NCI-H2107 treated with DMSO at 0.1 percent for 48 hours (cell line): ENCODE measurements around the gene BNC2.
A peak's percentile ranks its signal among the peaks of the same experiment; 100 is the strongest.

Experiments used
- DNase-seq: peaks from one replicate; lab custom pipeline; 2025; ENCODE audit not compliant: unreplicated experiment; lab: John Stamatoyannopoulos, UW

The BNC2 gene

DNA sequence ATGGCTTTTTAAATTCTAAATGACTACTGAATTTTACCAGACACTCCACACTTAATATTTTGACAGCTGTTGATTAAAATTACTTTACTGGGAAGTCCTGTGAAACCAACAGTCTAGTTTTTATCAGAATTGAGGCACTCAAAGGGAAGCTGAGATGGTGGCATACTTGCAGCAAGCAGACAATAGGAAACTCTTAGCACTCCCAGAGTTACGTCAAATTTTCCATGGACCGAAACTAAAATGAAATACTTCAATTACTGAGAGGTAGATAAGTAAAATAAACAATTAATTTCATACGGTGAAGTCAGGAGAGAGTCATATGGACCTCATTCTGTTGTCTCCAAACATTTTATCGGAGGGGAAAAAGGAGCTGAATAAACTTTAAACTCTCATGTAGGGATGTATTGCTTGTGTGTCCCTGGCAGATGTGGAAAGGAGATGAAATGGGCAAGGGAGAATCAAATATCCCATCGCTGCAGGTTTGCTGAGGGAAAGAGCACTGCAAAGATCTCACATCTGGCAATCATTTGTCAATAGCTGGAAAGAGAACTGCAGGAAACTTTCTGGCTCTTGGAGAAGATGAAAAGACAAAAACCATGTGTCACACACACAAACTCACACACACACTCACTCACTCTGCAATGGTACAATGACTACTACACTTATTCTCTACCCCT is 189.4 kb downstream of the BNC2 start:
- no peak for DNase-seq

DNA sequence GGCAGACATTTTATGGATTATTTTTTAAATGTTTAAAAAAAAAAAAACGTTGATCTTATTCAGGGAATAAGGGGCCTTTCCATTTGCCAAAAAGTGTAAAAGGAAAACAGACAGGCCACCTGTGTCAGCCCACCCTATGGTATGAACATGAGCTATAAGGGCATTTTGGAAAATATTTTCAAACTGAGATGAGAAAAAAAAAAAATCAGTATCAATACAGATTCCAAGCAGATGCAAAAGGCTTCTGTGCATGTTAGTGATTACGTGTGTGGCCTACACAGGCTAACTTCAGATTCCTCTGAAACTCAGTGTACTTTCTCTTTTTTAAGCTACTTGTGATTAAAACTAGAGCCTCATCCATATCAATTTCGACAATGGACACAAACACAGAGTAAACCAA is 189.9 kb downstream of the BNC2 start:
- DNase-seq, result no peak

DNA sequence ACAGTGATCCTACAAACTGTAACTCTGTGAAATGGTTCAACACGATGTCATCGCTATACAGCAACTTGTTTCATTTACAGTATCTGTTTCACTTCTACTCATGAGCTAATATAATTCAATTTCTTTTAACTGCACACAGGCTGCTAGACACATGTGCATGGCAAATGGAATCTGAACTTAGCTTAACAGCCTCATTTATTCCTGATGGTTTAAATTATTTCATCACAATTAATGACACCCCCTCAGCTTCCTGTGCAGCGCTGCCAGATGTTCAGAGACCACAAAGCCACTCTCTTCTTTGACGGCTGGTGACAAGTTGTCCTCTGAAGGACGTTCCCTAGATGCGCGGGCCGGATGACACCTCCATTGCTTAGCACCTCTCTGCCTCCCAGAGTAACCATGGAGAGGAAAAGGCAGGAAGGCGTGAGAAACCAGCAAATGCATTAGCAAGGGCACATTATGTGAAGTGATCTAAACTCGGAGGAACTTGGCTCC is 191.1 kb downstream of the BNC2 start:
- DNase-seq, result no peak

DNA sequence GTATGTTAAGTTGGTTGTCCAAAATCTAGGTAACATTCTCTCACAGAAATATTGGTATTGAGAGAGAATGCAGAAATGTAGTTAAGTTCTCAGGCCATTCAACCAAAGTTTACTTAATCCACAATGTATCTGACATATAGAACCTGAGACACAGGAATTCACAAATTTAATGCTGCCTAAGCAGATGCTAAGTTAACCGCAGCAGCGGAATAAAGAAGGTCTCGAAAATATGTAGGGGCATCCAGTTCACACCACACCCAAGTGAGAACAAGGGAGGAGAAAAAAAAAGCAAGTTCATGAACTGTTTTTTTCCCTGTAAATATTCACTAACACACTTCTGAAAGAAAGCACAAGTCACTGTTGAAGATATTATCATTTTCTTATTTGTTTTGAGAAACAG is 194.0 kb downstream of the BNC2 start:
- no peak for DNase-seq

DNA sequence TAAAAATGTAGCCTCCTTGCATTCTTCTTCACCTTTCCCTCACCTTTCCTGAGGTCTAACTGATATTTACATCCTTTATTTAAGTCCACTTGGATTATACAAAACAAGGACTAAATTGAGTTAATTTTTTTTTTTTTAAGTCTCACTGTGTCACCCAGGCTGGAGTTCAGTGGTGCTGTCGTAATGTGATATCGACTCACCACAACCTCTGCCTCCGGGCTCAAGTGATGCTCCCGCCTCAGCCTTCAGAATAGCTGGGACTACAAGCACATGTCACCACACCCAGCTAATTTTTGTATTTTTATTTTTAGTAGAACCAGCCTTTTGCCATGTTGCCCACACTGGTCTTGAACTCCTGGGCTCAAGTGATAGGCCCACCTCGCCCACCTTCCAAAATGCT is 195.3 kb downstream of the BNC2 start:
- DNase-seq, result no peak

DNA sequence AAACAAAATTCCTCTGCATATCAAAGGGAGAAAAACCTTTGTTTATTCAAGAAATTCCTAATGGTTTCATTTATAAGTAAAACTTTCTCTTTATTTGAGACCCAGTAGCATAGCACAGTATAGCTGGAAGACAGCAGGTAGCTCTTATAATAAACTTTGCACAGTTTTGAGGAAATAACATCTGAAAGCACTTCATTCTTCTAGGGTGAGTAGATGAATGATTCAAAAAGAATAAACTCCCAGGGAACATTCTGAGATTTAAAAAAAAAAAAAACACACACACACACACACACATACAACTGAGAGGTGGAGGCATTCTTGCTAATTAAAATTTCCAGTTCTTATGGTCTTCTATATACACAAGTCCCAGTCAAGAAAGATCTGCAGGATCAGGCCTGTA is 197.3 kb downstream of the BNC2 start:
- DNase-seq, result no peak

DNA sequence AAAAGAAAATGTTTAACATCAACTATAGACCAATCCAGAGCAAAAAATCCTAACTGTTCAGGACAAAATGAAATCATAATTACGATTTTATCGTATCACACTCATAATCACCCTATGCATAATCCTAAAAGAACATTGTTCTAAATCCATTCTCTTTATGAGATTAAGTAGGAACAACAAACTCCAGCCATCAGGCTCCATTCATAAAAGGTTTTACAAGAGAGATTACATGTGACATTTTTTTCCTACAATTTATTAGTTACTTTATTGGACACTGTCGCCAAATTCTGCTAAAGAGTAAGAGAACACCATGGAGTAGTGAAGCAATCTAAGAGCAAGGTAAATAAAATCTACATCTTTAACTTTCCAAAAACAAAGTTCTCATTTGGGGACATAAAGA is 198.0 kb downstream of the BNC2 start:
- DNase-seq, result no peak

DNA sequence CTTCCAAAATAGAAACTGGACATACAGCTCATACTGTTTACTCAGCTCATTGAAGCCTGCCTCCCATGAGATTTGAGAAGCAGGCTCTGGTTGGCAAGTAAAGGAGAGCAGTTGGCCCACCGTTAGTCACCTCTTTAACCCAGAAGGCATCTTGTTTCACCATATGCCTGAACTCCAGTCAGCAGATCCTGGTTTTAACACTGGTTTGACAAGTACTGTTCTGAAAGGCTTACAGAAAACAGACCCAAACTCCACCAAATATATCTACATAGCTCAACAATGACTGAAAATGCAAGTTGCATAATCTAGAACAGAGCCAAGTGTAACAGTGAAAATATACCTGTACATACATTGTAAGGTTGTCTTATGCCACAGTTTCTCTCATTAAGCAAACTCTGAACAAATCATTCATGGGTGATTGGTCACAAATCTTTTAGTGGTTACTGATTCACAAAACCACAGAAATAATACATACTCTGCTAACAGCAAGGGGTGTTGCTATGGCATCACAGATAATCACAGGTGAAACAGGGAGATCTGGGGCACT is 198.8 kb downstream of the BNC2 start:
- peak; percentile 65 for DNase-seq

DNA sequence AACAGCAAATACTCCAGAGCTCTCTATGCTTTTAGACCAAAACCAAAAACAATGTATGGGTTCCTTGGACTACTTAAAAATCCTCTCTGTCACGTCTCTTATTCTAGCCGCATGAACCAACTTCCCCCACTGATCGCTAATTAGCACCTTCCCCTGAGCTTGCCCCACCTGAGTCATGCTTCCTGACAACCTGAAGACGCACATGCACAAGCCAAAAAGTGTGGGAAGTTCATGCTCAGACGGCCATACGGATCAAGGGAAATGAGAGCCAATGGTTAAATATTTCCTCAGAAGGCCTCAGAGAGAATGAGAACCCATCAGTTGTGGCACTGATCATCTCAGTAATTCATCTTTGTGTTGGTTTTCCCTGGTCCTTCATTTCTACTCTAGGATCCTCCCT is 199.7 kb downstream of the BNC2 start:
- DNase-seq, result no peak

DNA sequence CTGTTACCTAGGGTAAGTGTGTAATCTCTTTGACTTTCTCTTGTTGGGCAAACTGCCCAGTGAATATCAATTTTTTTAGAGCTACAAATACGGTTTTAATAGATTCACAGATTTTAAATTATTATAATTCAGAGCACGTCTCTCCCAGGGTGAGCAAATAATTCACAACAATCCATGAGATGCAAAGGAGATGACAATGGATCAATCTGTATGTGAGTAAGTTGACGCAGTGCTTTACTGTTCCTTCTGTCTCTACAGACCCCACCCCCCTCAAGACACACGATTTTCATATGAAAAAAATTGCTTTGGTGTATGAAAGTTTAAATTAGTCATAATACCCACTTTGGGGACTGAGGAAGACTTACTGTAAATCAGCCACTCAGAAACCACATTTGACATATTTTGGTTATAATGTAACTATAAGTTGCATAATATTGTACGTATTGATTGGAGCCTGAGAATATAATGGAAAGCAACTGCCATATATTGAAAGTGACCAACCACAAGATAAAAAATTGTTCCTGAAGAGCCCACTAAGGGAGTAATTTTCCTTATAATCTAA is 201.7 kb downstream of the BNC2 start:
- DNase-seq, result no peak

DNA sequence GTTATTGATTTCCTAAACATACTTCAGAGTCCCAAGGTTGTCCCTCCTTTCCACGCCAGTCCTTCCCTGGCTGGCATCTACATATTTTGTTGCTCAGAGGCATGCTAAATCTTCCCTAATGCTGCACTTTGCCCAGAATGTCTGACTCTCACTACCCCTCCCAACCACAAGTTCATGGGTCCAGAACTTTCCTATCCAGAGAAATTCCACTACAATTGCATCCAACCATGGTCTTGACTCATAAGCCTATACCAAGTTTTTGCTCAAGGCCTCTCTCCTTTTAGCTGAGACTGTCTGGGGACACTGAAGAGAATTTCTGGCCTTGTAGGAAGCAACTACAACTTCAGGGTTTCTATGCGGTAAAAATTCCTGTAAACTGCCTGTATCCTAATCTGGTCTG is 206.3 kb downstream of the BNC2 start:
- no peak for DNase-seq

DNA sequence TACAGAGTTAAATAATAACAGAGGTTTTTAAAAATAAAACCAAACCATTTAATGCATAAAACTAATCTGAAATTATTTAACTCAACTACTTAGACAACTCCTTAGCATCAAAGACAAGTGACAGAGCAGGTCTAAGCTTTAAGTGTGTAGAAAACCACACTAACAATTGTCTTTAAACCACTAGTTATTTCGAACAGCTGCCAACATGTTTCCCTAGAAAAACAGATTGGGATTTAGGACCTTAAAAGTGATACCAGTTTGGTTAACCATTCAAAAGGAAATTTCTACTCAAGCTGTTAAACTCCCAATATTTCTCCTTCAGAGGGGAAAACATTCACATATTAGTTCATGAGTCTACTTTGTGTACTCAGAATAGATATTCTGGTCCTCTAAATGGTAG is 208.7 kb downstream of the BNC2 start:
- no peak for DNase-seq

DNA sequence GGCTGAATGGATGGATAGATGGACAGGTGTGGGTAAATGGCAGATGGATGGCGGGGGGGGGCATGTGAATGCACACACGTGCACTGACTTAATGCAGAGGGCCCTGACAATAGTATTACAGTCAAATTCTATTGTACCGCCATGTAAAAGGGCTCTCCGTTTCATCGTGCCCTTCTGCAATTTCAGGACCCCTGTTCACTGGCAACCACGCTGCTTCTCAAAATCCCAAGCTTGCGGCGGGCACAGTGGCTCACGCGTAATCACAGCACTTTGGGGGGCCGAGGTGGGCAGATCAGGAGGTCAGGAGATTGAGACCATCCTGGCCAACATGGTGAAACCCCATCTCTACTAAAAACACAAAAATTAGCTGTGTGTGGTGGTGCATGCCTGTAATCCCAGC is 211.4 kb downstream of the BNC2 start:
- DNase-seq, result no peak

DNA sequence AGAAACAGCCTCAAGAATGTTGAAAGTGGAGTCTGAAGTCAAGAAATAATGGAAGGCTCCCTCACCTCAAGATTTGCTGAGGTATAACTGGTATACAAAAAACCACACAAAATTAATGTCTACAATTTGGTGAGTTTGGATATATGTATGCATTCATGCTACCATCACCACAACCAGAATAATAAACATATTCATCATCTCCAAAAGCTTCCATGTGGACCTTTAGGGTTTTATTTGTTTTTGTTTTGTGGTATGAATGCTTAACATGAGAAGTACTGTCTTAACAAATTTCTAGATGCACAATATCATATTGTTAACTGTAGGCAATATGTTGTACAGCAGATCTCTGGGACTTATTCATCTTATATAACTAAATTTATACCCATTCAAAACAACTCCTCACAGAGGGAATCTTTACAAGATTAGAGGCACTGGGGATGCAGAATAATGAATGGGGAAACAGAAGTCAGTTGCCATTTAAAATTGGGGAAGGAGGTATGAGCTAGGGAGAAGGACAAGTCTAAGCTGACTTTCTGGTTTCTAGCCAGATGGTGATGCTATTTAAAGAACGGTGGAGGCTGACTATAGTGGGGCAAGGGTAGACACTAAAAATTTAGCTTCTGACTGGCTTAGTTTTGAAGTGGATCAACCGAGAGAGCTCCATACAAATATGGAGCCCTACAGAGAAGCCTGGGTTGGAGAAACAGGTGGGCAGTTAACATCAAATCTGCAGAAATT is 213.9 kb downstream of the BNC2 start:
- DNase-seq, result no peak

DNA sequence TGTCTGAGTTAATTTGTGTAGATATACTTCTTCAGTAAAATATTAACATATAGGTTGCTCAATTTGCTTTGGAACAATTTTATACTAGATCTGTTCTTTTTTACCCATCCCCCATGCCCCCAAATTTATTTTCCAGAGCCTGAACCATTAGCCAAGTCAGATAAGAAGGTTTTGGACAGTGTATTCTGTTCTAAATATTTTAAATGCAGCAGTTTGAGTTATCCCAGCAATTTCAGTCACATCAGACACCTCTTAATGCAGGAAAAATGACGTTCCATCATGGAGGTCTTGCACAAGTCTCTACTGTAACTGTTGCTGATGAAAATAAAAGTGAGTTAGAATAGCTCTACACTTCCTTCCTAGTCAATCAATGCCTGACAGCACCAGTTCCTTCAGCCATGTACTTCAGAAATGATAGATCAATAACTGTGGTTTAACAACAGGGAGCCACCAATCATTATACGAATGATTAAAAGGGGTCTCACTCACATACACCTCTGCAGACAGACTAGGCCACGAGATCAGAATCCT is 215.8 kb downstream of the BNC2 start:
- no peak for DNase-seq

DNA sequence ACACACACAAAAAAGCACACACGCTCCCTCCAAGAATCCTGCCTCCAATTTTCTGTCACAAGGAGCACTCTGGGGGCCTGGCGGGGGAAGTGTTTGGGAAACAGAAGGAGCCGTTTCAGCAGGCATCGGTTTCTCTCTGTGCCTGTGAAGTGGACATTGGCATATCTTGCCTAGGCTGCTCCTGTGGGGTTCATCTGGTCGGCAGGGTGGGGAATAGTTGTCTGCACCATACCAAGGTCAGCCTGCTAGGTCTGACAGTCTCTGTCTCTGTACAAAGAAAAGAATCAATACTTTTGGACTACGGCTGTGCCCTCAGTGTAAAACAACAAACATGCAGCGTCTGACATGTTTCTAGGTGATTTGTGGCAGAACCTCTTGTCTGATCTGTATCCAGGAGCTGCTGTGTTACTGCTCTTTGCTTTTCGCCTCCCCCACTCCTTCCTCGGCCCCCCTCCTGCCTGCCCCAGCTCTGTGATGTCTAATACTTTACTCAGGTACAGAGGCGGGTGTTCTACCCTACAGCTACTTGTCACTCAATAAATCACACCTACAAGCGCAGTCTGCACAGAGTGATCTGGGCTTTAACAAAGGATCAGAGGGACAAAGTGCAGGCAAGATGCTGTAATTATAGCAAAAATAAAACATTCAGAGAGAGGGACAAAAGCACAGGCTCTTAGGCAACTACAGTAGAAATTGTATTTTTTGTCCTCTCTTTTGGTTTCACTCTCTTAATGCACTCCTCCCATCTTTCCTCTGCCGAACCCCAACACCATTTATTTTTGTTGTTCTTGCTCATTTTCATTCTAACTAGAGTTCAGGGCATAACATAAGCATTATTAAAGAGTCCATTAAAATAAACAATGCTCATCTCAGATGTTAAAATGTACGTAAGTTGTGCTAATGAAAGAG is 216.7 kb downstream of the BNC2 start:
- peak; percentile 27 for DNase-seq

DNA sequence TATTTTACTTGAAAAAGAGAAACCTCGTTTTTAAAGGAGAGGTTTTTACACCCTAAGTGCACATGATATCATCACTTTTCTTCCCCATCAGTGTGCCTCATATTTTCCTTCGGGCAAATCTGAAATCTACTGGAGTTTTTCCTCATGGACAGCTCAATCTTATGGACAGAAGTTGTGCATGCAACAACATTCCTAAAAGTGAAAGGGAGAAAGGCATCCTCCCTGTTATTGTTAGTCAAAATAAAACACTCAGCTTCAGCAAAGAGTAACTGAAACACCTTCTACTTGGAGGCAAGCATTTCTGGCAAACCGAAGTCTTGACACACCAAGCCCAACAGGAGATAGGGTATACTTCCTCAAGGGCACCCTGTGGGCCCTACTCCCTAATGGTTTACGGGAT is 217.9 kb downstream of the BNC2 start:
- DNase-seq, result no peak

DNA sequence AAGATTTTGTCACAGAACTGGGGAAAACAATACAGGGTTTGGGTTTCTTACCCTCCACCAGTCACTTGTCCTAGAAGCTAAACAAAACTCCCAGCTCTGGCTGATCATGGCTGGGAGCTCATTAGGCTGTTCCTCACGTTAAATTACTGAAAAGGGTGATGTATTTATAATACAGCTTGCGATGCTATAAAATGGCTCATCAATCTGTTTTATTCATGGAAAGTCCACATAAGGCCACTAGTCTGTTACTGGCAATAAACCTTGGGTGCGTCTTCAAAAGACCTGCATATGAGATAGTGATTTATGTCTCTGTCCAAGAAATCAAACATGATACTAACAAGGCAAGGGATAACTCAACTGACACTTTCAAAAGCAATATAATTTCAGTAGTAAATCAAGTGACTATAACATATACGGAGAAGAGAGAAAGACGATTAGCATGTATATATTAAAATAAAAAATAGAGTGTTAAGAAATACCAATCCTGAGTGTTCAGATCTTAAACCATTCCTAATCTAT is 219.0 kb downstream of the BNC2 start:
- no peak for DNase-seq

DNA sequence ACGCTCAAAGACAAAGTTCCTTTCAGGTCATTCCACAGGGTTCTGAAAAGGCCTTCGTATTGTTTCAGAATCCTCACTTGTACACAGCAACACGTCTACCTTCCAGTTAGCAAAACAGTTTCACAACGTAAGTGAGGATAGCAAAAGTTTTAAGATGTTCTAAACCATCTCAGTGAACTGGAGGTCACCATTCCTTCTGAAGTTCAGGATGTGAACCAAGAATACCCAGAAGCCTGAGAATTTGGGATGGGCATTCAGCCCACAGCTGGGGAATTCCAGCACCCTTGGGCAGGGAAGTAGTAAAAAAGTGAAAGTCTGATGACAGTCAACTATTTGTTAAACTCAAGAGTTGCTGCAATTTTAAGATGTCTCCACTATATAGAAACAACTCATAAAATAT is 224.5 kb downstream of the BNC2 start:
- DNase-seq, result no peak

DNA sequence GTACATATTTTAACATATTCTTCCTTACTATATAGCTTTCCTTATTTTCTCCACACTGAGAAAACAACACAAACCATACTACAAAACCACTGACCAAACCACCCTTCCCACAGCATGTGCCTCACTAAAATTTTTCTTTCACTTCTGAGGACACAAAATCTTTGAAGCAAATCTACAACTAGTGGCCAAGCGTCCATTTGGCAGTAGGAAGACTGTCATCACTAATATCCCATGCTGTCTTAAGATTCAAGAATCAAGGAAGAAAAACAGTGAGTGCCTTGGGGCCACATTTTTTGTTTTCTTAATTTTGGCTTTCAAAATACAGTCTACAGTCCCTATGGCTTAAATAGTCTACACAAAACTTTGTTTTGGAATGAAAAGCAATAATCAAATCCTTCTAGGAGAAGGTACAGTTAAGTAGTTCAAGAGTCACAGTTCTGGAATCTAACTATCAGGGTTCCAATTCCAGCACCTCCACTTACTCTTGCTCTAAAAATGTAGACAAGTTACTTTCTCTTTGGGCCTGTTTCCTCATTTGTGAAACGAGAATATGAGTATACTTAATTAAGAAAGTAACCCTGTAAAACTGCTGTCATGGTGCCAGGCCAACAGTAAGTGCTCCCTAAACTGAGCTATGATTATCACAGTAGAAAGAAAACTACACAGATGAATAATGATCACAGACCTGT is 227.9 kb downstream of the BNC2 start:
- DNase-seq, result no peak
